ENCODE data around the gene ELAVL1.

The ELAVL1 gene

GRCh38 chr19:7927605-7928333 lies 77.7 kb downstream of the ELAVL1 start:
- Histone ChIP-seq H3F3A (ENCODE audit: insufficient read depth, low read length) (peaks cover 10% of the 10 kb centered on the region), H4K20me1 (ENCODE audit: insufficient read depth, low read length) (peaks cover 9% of the 10 kb centered on the region; the same call in 1 of the 2 replicates), H3K79me2 (ENCODE audit: low read length) (no peaks in the 10 kb centered on the region), H3K27ac (ENCODE audit: low read length) (no peak overlapping the region), H2AFZ (ENCODE audit: low read length) (no peak overlapping the region), H3K27me3 (replicated peaks; ENCODE audit: insufficient read depth, low read length) (no peaks in the 10 kb centered on the region), H3K9me3 (replicated peaks; ENCODE audit: insufficient read depth, low read length) (no peaks in the 10 kb centered on the region), H3K4me2 (ENCODE audit: low read depth, low read length) (no peak overlapping the region), H3K9me2 (replicated peaks; ENCODE audit: insufficient read depth, low read length) (no peaks in the 10 kb centered on the region), H3K36me3 (replicated peaks; ENCODE audit: insufficient read depth, low read length) (peaks cover 6% of the 10 kb centered on the region; the same call in 1 of the 2 replicates), H3K4me1 (ENCODE audit: low read length) (no peaks in the 10 kb centered on the region), H3K9ac (ENCODE audit: low read length) (no peak overlapping the region), H3K4me3 (ENCODE audit: low read length) (no peak overlapping the region)
- no peak for DNase-seq
- TF ChIP-seq EZH2 (optimal IDR thresholded peaks at IDR 0.05; ENCODE audit: low read depth, low read length) (no peak), CTCF (IDR thresholded peaks at IDR 0.05; ENCODE audit: low read length) (no peak), EZH2phosphoT487 (IDR thresholded peaks at IDR 0.05; ENCODE audit: low read length) (no peak)

GRCh38 chr19:7926727-7927604 lies 78.5 kb downstream of the ELAVL1 start:
- no peak overlapping the region for H3K27ac ChIP-seq (ENCODE audit: low read length)
- H3K79me2 ChIP-seq (ENCODE audit: low read length): no peaks in the 10 kb centered on the region
- no peak for DNase-seq
- H2AFZ ChIP-seq (ENCODE audit: low read length): no peak overlapping the region
- peaks cover 10% of the 10 kb centered on the region for H3F3A ChIP-seq (ENCODE audit: insufficient read depth, low read length)
- no peak overlapping the region for H3K4me3 ChIP-seq (ENCODE audit: low read length)
- no peak for TF ChIP-seq CTCF (IDR thresholded peaks at IDR 0.05; ENCODE audit: low read length)
- TF ChIP-seq EZH2phosphoT487 (IDR thresholded peaks at IDR 0.05; ENCODE audit: low read length): no peak
- TF ChIP-seq EZH2 (optimal IDR thresholded peaks at IDR 0.05; ENCODE audit: low read depth, low read length): no peak
- no peaks in the 10 kb centered on the region for H3K4me1 ChIP-seq (ENCODE audit: low read length)
- H3K36me3 ChIP-seq (replicated peaks; ENCODE audit: insufficient read depth, low read length): 0 out of 2 replicates have a peak, but pooled peaks cover 2% of the 10 kb centered on the region
- H3K9me2 ChIP-seq (replicated peaks; ENCODE audit: insufficient read depth, low read length): no peaks in the 10 kb centered on the region
- no peak overlapping the region for H3K4me2 ChIP-seq (ENCODE audit: low read depth, low read length)
- peaks cover 9% of the 10 kb centered on the region; the same call in 1 of the 2 replicates for H4K20me1 ChIP-seq (ENCODE audit: insufficient read depth, low read length)
- no peak overlapping the region for H3K9ac ChIP-seq (ENCODE audit: low read length)
- no peaks in the 10 kb centered on the region for H3K9me3 ChIP-seq (replicated peaks; ENCODE audit: insufficient read depth, low read length)
- H3K27me3 ChIP-seq (replicated peaks; ENCODE audit: insufficient read depth, low read length): no peaks in the 10 kb centered on the region

GRCh38 chr19:7926021-7926726 lies 79.3 kb downstream of the ELAVL1 start, which contains the start of gene CTXN1:
TSS of gene CTXN1 (minus strand) at chr19:7926135. CDS start at chr19:7925538, 597 bp downstream.
- H3K36me3 ChIP-seq (replicated peaks; ENCODE audit: insufficient read depth, low read length): no peaks in the 10 kb centered on the region
- H3F3A ChIP-seq (ENCODE audit: insufficient read depth, low read length): peaks cover 10% of the 10 kb centered on the region
- H3K9me3 ChIP-seq (replicated peaks; ENCODE audit: insufficient read depth, low read length): no peaks in the 10 kb centered on the region
- H2AFZ ChIP-seq (ENCODE audit: low read length): no peak within 1 kb of the TSS
- no peak for TF ChIP-seq CTCF (IDR thresholded peaks at IDR 0.05; ENCODE audit: low read length)
- no peak for TF ChIP-seq EZH2phosphoT487 (IDR thresholded peaks at IDR 0.05; ENCODE audit: low read length)
- TF ChIP-seq EZH2 (optimal IDR thresholded peaks at IDR 0.05; ENCODE audit: low read depth, low read length): no peak
- no peaks in the 10 kb centered on the region for H3K27me3 ChIP-seq (replicated peaks; ENCODE audit: insufficient read depth, low read length)
- peak; percentile 49 for DNase-seq
- H3K9me2 ChIP-seq (replicated peaks; ENCODE audit: insufficient read depth, low read length): no peaks in the 10 kb centered on the region
- H3K4me2 ChIP-seq (ENCODE audit: low read depth, low read length): peak within 1 kb of the TSS; percentile 75
- H3K4me1 ChIP-seq (ENCODE audit: low read length): no peaks in the 10 kb centered on the region
- no peak within 1 kb of the TSS for H3K27ac ChIP-seq (ENCODE audit: low read length)
- H3K4me3 ChIP-seq (ENCODE audit: low read length): peak within 1 kb of the TSS; percentile 30
- no peak within 1 kb of the TSS for H3K9ac ChIP-seq (ENCODE audit: low read length)
- H4K20me1 ChIP-seq (ENCODE audit: insufficient read depth, low read length): peaks cover 16% of the 10 kb centered on the region; the same call in 1 of the 2 replicates
- H3K79me2 ChIP-seq (ENCODE audit: low read length): no peaks in the 10 kb centered on the region

Data from MM.1S (cell line).